Activated T-cell treated with anti-CD3 and anti-CD28 coated beads, Interleukin-2, amount 50 U/mL, for 1 hour (primary cell): ENCODE measurements around the gene SEC14L3.

Source experiments
- DNase-seq: peaks from one replicate; pipeline ENCODE4 v3.0.0-alpha.2; 2020

The SEC14L3 gene

GRCh38 chr22:30421695-30422480, 49.9 kb downstream of the SEC14L3 start:
- DNase-seq: no peak

DNA sequence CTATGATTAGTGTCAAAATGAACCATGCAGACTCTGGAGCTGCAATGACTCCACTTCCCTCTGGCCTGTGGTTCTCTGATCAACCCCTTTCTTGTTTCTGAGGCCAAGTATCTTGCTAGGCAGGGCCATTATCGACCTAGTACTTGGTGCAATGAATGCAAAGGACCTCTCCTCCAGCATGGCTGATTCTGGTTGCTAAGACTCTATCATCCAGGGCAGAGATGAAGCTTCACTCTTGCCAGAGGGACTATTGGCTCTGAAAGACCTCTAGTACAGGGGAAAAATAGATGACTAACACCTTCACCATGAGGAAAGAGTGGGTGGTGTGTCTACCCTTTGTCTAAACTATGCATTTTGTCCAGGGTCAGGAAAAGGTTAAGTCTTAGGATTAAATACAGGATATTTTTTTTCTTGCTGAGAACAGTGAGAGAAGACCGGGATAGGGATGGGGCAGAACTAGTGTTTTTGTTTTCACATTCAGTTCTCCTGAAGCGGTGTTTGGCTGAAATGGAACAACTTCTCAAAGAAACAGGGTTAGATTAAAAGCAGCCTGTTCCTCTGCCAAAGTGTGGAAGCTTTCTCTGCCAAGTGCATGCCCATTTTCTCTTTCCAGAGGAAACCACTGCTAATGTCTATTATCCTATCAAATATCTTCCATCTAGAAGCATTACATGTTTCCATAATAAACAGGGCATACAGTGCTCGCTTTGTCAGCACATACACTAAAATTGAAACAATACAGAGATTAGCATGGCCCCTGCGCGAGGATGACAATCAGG, 51.3 kb downstream of the SEC14L3 start:
- DNase-seq: no peak

DNA sequence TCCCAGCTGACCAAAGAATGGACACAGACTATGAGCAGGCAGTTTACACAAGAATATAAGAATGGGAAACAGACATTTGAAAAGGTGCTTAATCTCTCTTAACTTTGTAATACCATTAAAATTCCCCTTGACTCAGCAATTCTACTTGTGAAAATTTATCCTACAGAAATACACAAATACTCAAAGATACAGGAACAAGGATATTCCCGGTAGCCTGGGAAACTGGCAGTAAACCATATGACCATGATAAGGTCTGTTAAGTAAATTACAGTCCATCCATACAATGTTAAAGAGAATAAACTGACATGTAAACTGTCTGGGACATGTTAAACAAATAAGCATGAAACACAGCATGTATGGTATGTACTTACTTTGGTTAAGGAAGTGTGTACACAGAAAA, 55.0 kb downstream of the SEC14L3 start:
- DNase-seq: no peak

GRCh38 chr22:30416403-30416802, 55.4 kb downstream of the SEC14L3 start:
- no peak for DNase-seq

- DNase-seq: no peak
Observed at GRCh38 chr22:30414525-30415047, 57.2 kb downstream of the SEC14L3 start.

DNA sequence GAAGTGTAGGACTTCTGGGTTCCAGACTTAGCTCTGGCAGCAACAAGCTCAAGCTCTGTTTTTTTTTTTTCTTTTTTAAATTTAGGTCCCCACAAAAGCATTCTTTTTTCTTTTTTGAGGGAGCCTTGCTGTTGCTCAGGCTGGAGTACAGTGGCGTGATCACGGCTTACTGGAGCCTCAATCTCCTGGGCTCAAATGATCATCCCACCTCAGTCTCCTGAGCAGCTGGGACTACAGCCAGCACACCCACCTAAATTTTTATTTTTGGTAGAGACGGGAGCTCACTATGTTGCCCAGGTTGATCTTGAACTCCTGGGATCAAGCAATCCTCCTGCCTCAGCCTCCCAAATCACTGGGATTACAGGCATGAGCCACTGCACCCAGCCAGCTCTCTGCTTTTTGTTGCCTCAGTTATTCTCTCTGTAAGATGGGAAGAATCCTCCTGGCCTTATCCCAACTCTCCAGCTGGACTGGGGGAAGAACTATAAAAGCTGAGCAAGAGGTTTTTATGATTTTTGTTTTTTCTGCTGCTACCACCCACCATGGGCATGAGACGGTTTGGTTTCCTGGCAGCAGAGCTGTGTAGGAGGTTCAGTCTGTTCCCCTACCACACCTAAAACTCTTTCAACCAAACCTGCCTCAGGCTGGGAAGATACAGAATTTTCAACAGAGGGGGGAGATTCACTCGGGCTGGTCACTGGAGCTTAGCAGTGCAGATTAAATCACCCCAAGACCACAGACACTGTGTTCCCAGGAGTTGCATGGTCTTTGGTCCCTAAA, 57.9 kb downstream of the SEC14L3 start:
- no peak for DNase-seq

DNA sequence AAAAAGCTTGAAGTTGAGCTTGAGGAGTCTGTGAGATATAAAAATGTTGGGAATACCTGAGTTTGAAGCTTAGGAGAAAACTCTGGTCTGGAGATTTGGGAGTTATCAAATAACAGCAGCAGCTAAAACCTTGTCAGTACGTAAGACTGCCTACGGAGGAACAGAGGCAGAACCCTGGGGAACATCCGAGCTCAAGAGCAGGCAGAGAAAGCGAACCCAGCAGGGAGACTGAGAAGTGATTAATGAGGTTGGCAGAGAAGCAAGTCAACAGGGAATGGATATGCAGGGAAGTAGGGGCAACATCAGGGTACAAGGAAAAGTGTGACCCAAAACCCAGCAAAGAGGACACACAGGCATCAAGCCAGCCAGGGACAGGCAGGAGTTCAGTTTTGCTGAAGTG, 58.8 kb downstream of the SEC14L3 start:
- no peak for DNase-seq

DNA sequence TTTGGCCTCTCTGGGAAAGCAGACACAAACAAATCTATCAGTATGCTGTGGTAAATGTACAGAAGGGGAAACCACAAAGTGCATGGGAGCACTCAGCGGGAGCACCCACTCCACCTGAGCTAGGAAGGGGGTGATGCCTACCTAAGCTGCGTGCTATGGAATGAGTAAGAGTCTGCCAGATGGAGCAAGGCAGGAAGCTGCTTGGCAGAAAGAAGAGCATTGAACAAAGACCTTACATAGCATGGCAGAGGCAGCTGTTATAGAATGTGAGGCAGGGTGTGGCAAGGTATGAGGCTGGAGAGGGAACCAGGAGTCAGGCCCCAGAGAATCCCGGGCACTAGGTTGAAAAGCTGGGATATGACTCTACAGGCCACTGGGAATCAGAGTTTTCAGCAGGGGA, 60.0 kb downstream of the SEC14L3 start:
- DNase-seq: no peak
